GM19043 (cell line): ENCODE measurements around the gene HBE1.
"Not testable (repeated sequence)": the region's sequence is repeated elsewhere in the genome, so short reads cannot be mapped to it uniquely, and the experiment has no call there.

Experiments used
- ATAC-seq: cut with Tn5 transposase; IDR thresholded peaks from one replicate; pipeline ENCODE4 v1.9.1; 2021; ENCODE audit warnings: low read depth; ENCODE audit not compliant: unreplicated experiment

The HBE1 gene

GRCh38 chr11:5254646-5255413, 14.9 kb downstream of the HBE1 start, which contains the start of gene HBG2:
Gene HBG2 (minus strand): TSS chr11:5254781. CDS start chr11:5254728, 53 bp downstream.
- ATAC-seq: not testable (repeated sequence)

- ATAC-seq: not testable (repeated sequence)
Observed at GRCh38 chr11:5254023-5254422, 15.7 kb downstream of the HBE1 start.

- ATAC-seq: not testable (repeated sequence)
Observed at GRCh38 chr11:5253440-5253839, 16.3 kb downstream of the HBE1 start.

GRCh38 chr11:5252919-5253265, 16.9 kb downstream of the HBE1 start:
- ATAC-seq: no peak

GRCh38 chr11:5252192-5252918, 17.4 kb downstream of the HBE1 start:
- no peak for ATAC-seq

- ATAC-seq: no peak
Observed at GRCh38 chr11:5251746-5252145, 18.0 kb downstream of the HBE1 start.

- ATAC-seq: no peak
Observed at GRCh38 chr11:5250543-5251204, 19.1 kb downstream of the HBE1 start.

GRCh38 chr11:5249807-5250396, 19.8 kb downstream of the HBE1 start, which contains the start of gene HBG1:
Gene HBG1 (minus strand): TSS chr11:5249857. CDS start chr11:5249804, 53 bp downstream.
- ATAC-seq: not testable (repeated sequence)

- not testable (repeated sequence) for ATAC-seq
Observed at GRCh38 chr11:5248498-5248897, 21.2 kb downstream of the HBE1 start.

- no peak for ATAC-seq
Observed at GRCh38 chr11:5247472-5248192, 22.1 kb downstream of the HBE1 start.

- no peak for ATAC-seq
Observed at GRCh38 chr11:5246772-5247471, 22.8 kb downstream of the HBE1 start.

GRCh38 chr11:5245155-5245554, 24.6 kb downstream of the HBE1 start:
- no peak for ATAC-seq

- ATAC-seq: no peak
Observed at GRCh38 chr11:5243816-5244180, 25.9 kb downstream of the HBE1 start.

- ATAC-seq: peak; percentile 68
Observed at GRCh38 chr11:5242933-5243815, 26.6 kb downstream of the HBE1 start.

GRCh38 chr11:5242208-5242607, 27.5 kb downstream of the HBE1 start:
- ATAC-seq: no peak

GRCh38 chr11:5241458-5241857, 28.3 kb downstream of the HBE1 start:
- no peak for ATAC-seq

- no peak for ATAC-seq
Observed at GRCh38 chr11:5240458-5240857, 29.3 kb downstream of the HBE1 start.

GRCh38 chr11:5240056-5240455, 29.7 kb downstream of the HBE1 start:
- ATAC-seq: no peak

- no peak for ATAC-seq
Observed at GRCh38 chr11:5239046-5239445, 30.7 kb downstream of the HBE1 start.
